ENCODE measurements around the gene NPTN. TPM values are rescaled to one million over a fixed set of nuclear protein-coding genes. Genes with fewer than 3 reads are reported as not detected.

Gene NPTN
- total RNA-seq, 4 donors from 2014 or later, result 84.3 to 118 (median 106) TPM

DNA sequence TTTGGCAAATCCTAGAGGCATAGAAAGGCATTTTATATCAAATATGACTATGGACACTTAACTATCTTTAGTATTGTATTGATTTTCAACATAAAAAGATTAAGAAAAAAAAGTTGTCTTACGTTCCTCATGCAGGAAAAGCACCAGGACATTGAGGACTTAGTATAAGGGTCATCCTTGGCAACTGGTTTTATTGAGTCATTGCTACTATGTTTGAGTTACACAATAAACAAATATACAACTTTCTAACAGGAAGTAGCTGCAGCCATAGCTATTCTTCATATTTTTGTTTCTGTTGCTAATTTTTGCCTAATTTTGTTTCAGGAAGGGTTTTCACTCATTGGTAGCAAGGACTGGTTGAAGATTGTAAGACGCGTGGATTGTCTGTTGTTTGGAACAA, 93.0 kb downstream of the NPTN start:
- WGBS, 2 donors, result 63 to 92% methylated on average over 3 of the region's 3 CpGs
- Histone ChIP-seq H3K4me3 (no peak overlapping the region), H3K27ac (no peak overlapping the region), H3K9me3 (no peaks in the 10 kb centered on the region), H3K36me3 (peaks cover 0 to 5% (median 0%) of the 10 kb centered on the region in 3 donors), H3K27me3 (no peaks in the 10 kb centered on the region), H3K4me1 (no peaks in the 10 kb centered on the region)
- DNase-seq (ENCODE audit: low spot score in 2 of 2), result no peak
- TF ChIP-seq, protein P1, sequence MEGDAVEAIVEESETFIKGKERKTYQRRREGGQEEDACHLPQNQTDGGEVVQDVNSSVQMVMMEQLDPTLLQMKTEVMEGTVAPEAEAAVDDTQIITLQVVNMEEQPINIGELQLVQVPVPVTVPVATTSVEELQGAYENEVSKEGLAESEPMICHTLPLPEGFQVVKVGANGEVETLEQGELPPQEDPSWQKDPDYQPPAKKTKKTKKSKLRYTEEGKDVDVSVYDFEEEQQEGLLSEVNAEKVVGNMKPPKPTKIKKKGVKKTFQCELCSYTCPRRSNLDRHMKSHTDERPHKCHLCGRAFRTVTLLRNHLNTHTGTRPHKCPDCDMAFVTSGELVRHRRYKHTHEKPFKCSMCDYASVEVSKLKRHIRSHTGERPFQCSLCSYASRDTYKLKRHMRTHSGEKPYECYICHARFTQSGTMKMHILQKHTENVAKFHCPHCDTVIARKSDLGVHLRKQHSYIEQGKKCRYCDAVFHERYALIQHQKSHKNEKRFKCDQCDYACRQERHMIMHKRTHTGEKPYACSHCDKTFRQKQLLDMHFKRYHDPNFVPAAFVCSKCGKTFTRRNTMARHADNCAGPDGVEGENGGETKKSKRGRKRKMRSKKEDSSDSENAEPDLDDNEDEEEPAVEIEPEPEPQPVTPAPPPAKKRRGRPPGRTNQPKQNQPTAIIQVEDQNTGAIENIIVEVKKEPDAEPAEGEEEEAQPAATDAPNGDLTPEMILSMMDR (IDR thresholded peaks at IDR 0.05), result no peak

DNA sequence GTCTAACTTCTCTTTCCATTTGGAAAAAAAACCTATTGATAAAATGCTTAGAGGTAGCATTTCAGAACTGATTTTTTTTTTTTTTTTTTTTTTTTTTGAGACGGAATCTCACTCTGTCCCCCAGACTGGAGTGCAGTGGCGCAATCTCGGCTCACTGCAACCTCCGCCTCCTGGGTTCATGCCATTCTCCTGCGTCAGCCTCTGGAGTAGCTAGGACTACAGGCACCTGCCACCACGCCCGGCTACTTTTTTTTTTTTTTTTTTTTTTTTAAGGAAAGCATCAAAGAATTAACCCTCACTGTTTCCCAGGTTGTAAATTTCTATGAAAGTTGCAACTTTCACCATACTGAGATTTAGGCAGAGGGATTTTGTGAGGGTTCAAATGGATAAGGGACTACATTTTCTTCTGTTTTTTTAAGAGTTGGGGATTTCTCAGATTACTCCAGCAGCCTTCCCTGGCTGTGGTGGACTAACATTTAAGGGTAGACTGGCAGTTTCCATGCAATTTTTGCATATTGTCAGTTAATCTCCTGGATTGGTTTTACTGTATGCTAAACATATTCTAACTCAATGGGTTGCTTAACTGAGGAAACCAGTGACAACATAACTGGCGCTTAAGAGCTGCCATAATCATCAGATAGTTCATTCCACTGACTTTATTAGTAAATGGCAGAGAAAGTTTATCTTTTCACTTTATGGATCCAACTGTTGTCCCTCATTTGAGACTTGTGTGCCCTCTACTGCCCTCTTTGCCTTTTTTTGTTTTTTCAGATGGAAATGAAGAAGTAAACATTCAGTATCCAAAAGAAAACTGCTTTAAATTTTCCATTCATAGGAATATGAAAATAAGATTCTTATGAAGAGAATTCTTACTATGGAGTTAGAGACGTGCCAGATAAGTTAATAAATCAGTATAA, 93.7 kb downstream of the NPTN start:
- Histone ChIP-seq H3K4me1 (no peaks in the 10 kb centered on the region), H3K36me3 (no peaks in the 10 kb centered on the region), H3K27me3 (no peaks in the 10 kb centered on the region), H3K9me3 (no peaks in the 10 kb centered on the region), H3K4me3 (no peak overlapping the region), H3K27ac (no peak overlapping the region)
- WGBS, 2 donors, result 80 to 84% methylated on average over 9 of the region's 9 CpGs
- no peak for DNase-seq (ENCODE audit: low spot score in 2 of 2)
- TF ChIP-seq POLR2A (IDR thresholded peaks at IDR 0.05) (no peak), EP300 (IDR thresholded peaks at IDR 0.05) (no peak)
- TF ChIP-seq, protein P1 (IDR thresholded peaks at IDR 0.05), result no peak

DNA sequence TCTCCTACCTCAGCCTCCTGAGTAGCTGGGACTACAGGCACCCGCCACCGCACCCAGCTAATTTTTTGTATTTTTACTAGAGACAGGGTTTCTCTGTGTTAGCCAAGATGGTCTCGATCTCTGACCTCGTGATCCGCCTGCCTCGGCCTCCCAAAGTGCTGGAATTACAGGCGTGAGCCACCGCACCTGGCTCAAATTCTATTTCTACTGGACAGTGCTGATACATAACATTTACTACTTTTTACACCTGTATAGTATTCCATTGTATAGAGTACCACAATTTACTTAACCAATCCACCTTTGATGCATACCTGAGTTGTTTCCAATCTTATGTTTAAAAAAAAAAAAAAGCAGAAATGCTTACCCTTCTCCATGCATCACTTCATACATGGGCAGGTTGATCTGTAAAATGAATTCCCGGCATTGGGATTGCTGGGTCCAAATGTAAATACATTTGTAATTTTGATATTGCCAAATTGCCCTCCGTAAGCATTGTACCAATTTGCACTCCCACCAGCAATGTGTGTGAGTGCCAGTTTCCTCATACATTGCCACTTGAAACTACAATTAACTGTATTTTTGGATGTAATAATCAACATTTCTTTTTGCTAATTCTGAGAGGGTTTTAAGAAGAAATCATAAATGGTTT, 94.5 kb downstream of the NPTN start:
- Histone ChIP-seq H3K27ac (no peak overlapping the region), H3K27me3 (no peaks in the 10 kb centered on the region), H3K36me3 (no peaks in the 10 kb centered on the region), H3K9me3 (no peaks in the 10 kb centered on the region), H3K4me1 (no peaks in the 10 kb centered on the region), H3K4me3 (no peak overlapping the region)
- no peak for DNase-seq (ENCODE audit: low spot score in 2 of 2)
- 95 to 97% methylated on average over 10 of the region's 10 CpGs for WGBS, 2 donors
- TF ChIP-seq EP300 (IDR thresholded peaks at IDR 0.05), result no peak
- TF ChIP-seq POLR2A (IDR thresholded peaks at IDR 0.05), result no peak

DNA sequence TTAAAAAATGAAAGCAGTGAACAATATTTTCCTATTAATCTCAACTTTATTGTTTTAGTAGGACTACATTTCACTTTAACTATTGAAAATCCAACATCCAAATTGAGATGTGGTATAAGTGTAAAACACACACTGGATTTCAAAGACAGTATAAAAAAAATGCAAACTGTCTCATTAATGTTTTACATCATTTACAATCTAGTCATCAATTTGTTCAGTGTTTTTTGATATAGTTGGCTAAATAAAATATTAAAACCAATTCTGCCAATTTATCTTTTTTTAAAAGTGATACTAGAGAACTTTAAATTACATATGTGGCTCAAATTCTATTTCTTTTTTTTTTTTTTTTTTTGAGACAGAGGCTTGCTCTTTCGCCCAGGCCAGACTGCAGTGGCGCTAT, 95.1 kb downstream of the NPTN start:
- Histone ChIP-seq H3K27me3 (no peaks in the 10 kb centered on the region), H3K9me3 (no peaks in the 10 kb centered on the region), H3K27ac (no peak overlapping the region), H3K4me3 (no peak overlapping the region), H3K4me1 (no peaks in the 10 kb centered on the region), H3K36me3 (no peaks in the 10 kb centered on the region)
- TF ChIP-seq, protein P1 (IDR thresholded peaks at IDR 0.05), result no peak
- TF ChIP-seq EP300 (IDR thresholded peaks at IDR 0.05) (no peak), POLR2A (IDR thresholded peaks at IDR 0.05) (no peak)
- WGBS, 2 donors, result 91 to 96% methylated on average over 2 of the region's 2 CpGs
- DNase-seq (ENCODE audit: low spot score in 2 of 2), result no peak

DNA sequence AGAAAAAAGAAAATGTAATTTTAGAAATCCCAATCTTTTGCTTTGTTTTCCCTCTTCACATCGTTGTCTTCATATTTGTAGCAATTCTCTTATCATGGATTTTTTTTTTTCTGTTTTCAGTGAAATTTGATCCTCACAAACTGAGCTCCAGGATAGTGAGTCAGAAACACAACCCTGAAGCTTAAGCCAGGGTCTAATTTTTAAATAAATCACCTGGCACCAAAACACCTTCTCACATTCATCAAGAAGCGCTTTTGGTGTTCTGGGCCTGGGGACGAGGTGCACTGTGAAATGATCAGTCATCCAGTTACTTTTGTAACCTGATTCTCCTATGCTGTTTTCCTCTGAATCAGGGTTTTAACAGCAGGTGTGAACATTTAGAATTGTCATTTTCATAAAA, 102.5 kb downstream of the NPTN start:
- no peaks in the 10 kb centered on the region for H3K9me3 ChIP-seq
- no peak overlapping the region for H3K4me3 ChIP-seq
- no peaks in the 10 kb centered on the region for H3K36me3 ChIP-seq
- 66 to 82% methylated on average over 3 of the region's 3 CpGs for WGBS, 2 donors
- no peaks in the 10 kb centered on the region for H3K27me3 ChIP-seq
- no peaks in the 10 kb centered on the region for H3K4me1 ChIP-seq
- no peak overlapping the region for H3K27ac ChIP-seq
- DNase-seq (ENCODE audit: low spot score in 2 of 2), result no peak
- TF ChIP-seq POLR2A (IDR thresholded peaks at IDR 0.05), result no peak
- TF ChIP-seq, protein P1 (IDR thresholded peaks at IDR 0.05), result no peak
- TF ChIP-seq EP300 (IDR thresholded peaks at IDR 0.05), result no peak
